Endothelial cell of umbilical vein (primary cell): ENCODE measurements around the gene RGL3.

Experiments
- EZH2 ChIP-seq: IDR thresholded peaks from 2 replicates; pipeline ENCODE4 v1.6.1; 2012; ENCODE audit warnings: borderline replicate concordance, low read depth, mild to moderate bottlenecking, moderate library complexity, low read length, inconsistent platforms; ENCODE audit not compliant: severe bottlenecking
- MAX ChIP-seq: IDR thresholded peaks from 2 replicates; pipeline ENCODE4 v1.6.1; 2011; ENCODE audit not compliant: insufficient read depth, insufficient read length
- MYC ChIP-seq: IDR thresholded peaks from one replicate; pipeline ENCODE4 v1.6.1; 2011; ENCODE audit warnings: mild to moderate bottlenecking, low read depth, low read length
- POLR2A ChIP-seq: IDR thresholded peaks from 2 replicates; pipeline ENCODE4 v1.6.1; 2012; ENCODE audit warnings: low read depth, mild to moderate bottlenecking, control low read depth, low read length
- POLR2AphosphoS5 ChIP-seq: IDR thresholded peaks from 2 replicates; pipeline ENCODE4 v1.6.1; 2012; ENCODE audit warnings: low read depth, mild to moderate bottlenecking, control low read depth, low read length, moderate library complexity; ENCODE audit not compliant: insufficient read depth
- TF ChIP-seq, protein P1 (sequence below), 2 donors: IDR thresholded peaks; 1 replicate in 1 of 2; 2 replicates in 1 of 2; pipeline ENCODE4 v1.5.1; 2011; ENCODE audit warnings: low read length in 2 of 2, mild to moderate bottlenecking in 2 of 2, moderate library complexity in 2 of 2, control low read depth in 1 of 2, inconsistent platforms in 1 of 2, low read depth in 1 of 2; ENCODE audit not compliant: insufficient read depth in 1 of 2; ENCODE audit errors: extremely low read depth in 1 of 2

DNA sequence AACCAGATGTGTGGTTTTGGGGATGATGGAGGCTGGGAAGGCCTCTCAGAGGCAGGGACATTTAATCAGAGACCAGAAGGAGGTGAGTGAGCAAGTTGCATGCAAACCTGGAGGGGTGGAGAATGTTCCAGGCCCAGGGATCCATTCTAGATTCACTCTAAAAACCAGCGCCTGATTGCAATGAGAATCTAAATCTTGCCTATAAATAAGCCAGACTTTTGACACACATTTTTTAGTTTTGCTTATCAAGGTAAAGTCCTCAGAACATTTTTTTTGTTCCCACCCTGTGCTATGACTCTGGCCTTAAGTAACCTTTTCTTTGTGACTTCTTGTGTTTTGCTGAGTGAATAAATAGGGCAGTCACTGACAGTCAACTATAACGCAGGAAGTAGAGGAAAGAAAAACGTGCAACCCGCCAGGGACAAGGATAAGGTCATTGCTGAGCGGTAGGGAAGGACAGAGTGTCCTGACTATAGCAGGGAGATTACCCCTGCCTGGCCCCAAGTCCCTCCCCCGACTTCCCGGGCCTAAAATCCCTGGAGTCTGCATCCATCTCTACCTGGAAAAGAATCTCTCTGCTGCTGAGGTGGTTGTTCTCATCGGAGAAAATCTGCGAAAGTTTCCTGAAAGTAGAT is 14.4 kb downstream of the RGL3 start:
- TF ChIP-seq, protein P1, sequence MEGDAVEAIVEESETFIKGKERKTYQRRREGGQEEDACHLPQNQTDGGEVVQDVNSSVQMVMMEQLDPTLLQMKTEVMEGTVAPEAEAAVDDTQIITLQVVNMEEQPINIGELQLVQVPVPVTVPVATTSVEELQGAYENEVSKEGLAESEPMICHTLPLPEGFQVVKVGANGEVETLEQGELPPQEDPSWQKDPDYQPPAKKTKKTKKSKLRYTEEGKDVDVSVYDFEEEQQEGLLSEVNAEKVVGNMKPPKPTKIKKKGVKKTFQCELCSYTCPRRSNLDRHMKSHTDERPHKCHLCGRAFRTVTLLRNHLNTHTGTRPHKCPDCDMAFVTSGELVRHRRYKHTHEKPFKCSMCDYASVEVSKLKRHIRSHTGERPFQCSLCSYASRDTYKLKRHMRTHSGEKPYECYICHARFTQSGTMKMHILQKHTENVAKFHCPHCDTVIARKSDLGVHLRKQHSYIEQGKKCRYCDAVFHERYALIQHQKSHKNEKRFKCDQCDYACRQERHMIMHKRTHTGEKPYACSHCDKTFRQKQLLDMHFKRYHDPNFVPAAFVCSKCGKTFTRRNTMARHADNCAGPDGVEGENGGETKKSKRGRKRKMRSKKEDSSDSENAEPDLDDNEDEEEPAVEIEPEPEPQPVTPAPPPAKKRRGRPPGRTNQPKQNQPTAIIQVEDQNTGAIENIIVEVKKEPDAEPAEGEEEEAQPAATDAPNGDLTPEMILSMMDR (IDR thresholded peaks at IDR 0.05; ENCODE audit: extremely low read depth in 1 of 2, insufficient read depth in 1 of 2, low read depth in 1 of 2, low read length in 2 of 2) = no peak
- TF ChIP-seq EZH2 (no peak), MYC (no peak), MAX (no peak), POLR2AphosphoS5 (no peak), POLR2A (no peak)
